HG03159 (cell line): ENCODE measurements around the gene LMOD2.

ENCODE experiments used
- ATAC-seq: cut with Tn5 transposase; IDR thresholded peaks from one replicate; pipeline ENCODE4 v1.9.1; 2021; ENCODE audit warnings: mild to moderate bottlenecking, moderate library complexity; ENCODE audit not compliant: unreplicated experiment

Gene LMOD2

GRCh38 chr7:123669485-123669884 is 13.8 kb downstream of the LMOD2 start:
- ATAC-seq = no peak

GRCh38 chr7:123673137-123673732 is 17.6 kb downstream of the LMOD2 start:
- no peak for ATAC-seq

DNA sequence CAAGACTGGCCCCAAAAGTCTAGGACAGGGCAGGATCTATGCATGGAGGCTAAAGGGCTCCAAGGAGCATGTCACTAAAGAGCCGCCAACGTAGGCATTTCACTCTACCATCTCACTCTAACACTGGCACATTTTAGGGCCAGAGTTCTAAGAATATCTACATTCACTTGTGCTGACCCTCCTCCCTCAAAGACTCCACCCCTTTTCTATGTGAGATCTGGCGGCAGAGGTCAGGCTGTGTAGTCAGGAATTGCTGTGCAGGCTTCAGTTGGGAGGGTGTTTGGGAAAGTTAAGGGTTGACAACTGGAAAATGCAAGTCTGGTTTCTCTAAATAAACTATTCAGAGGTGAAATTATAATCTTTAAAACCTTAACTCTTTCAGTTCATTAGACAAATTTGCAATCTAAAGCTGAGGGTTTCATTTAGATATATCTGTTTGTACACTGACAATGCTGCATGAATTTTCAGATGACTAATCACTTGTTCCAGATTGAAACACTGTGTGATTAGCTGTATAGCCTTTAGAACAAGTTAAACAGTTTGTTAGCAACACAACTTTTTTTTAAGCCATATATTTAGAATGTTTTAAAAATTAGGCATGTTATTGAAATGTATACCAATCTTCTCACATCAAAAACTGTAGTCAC is 18.2 kb downstream of the LMOD2 start:
- no peak for ATAC-seq

DNA sequence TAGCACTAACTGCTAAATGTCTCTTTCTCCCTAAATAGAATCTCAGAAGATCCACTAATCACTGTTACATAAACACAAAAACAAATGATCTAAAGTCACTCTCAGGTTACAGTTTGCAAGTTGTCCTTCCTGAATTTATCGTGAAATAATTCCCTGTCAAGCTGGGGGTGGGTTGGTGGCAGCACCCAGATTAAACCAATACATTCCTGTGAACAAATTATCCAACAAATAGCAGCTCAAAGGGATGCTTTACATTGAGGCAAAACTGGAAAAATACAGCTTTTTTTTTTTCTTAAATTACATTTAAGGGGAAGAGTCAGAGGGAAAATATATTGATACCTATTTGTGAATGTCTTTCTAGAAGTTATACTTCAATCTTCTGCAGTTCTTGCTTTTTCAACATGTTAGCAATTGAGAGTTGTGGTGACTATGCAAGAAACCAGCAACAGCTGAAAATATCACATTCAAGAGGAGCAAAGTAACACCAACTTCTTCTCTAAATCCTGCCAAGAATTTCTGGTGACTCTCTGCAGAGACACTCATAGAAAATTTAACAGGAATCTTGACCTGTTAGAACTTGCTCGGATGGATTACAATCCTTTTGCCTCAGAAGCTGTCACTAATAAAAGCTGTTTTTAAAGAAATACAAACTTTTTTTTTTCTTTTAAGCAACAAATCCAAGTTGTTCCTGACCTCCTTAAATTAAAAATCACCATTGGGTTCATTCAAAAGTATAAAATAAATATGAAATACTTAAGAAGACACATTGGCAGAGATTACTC is 18.9 kb downstream of the LMOD2 start:
- ATAC-seq = no peak

DNA sequence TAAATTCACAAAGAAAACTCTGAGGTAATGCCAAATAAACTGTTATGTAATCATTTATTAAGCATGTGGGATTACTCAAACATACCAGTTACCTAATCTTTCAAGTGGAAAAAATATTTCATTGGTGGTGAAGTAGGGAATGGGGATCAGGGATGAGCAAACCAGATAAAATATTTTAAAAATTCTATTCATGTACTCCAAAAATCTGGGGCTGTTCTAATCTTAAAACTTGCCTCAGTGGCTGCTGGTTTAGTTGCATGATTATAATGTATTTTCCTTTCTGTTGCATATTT is 19.5 kb downstream of the LMOD2 start:
- no peak for ATAC-seq

- no peak for ATAC-seq
These were observed 21.5 kb downstream of the LMOD2 start for GRCh38 chr7:123677061-123677715.

DNA sequence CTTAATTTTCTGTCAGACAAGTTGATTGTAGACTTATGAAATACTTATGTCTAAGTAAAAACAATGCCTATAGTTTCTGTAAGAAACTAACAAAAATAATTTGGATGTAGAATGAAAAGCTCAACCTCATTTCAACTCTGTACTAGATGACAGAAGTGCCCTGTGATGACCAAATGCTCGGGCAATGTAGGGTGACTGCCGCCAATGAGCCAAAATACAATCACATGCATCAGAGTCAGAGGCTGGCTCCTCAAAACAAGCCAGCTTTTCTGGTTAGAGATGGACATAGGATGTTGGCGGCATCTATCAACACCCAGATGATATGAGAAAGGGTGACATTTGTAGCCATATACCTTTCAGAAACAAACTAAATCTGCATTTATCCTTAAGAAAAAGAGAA is 23.9 kb downstream of the LMOD2 start:
- ATAC-seq = no peak

GRCh38 chr7:123680580-123680979 is 24.9 kb downstream of the LMOD2 start:
- no peak for ATAC-seq

- ATAC-seq = no peak
These were observed 25.9 kb downstream of the LMOD2 start for GRCh38 chr7:123681561-123681960.

DNA sequence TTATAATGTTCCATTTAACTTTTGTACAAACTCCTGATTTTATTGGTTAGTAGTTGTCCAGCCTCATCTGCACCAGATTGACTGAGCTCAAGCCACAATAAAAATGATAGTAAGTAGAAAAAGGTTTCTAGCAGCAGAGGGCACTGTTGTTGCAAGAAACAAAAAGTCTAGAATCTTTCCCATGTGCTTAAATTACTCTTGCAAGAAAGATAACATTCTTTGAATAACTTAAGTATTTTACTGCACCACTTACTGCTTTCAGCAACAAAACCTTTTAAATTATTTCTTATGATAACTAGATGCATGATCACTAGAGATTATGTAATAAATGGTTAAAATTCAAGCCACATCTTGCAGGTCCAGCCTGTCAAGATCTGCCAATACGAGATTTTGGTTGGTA is 27.0 kb downstream of the LMOD2 start:
- peak; percentile 73 for ATAC-seq

DNA sequence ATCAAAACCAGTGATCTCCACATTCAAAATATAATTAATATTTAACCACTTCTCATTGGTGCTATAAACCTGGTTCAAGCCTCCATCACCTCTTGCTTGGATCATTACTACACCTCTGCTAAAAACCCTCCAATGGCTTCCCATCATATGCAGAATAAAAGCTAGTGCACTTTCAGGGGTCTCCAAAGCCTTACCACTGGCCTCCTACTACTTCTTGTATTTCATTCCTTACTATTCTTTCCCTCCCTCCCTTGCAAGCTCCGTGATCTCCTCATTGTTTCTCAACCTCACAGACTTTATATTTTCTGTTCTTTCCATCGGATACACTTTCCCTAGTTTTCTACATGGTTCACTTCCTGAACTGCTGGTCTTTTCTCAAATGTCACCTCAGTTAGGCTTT is 31.5 kb downstream of the LMOD2 start:
- ATAC-seq = no peak

- ATAC-seq = no peak
These were observed 32.1 kb downstream of the LMOD2 start for GRCh38 chr7:123687727-123688126.

- ATAC-seq = no peak
These were observed 33.6 kb downstream of the LMOD2 start for GRCh38 chr7:123689250-123689649.

- ATAC-seq = no peak
These were observed 34.9 kb downstream of the LMOD2 start for GRCh38 chr7:123690550-123690949.

DNA sequence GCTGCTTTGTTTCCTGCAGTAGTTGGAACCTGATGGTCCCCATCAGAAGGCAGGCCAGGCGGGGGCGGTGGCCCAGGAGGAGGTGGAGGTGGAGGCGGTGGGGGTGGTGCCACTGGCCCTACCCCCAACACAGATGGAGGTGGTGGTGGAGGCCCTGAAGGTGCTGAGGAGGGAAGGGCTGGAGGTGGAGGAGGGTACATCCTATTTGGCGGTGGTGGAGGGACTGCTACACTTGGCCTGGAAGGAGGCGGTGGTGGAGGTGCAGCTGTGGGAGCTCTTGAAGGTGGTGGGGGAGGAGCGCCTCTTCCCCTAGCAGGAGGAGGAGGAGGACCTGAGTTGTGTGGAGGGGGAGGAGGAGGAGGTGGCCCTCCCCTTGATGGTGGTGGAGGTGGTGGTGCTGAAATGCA is 36.8 kb downstream of the LMOD2 start:
- ATAC-seq = no peak

DNA sequence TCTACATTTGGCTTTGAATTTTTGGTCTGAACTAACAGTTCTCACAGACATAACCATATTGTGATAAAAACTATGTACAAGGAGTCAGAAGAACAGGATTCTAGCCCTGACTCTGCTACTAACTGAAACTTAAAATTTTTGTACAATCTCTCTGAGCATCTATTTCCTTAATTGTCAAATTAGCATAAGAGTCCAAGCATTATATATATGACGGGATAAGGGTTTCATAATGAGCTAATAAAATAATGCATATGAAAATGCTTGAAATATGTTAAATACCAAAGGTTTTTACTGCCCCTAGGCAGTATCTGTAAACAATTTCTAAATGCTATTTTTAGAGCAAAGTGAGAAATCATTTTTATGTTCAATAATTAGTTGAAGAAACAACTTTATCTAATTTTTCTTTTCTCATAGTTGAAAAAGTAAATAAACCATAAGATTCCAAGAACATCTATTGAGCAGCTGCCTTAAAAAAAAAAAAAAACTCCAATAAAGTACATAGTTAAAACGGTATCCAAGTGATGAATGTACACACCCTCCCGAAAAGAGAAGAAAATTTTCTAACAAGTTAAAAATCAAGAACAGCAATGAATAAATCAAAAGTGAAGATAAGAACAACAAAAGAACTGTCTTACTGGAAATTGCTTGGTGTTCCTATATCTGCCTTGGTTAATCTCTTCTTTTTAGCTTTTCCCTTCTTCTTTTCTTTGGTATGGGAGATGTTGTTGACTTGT is 40.4 kb downstream of the LMOD2 start:
- ATAC-seq = no peak

GRCh38 chr7:123705211-123705901 is 49.7 kb downstream of the LMOD2 start:
- no peak for ATAC-seq

- ATAC-seq = no peak
These were observed 53.9 kb downstream of the LMOD2 start for GRCh38 chr7:123709525-123709924.

GRCh38 chr7:123710683-123711082 is 55.0 kb downstream of the LMOD2 start:
- ATAC-seq = no peak

GRCh38 chr7:123711832-123712293 is 56.2 kb downstream of the LMOD2 start:
- no peak for ATAC-seq

DNA sequence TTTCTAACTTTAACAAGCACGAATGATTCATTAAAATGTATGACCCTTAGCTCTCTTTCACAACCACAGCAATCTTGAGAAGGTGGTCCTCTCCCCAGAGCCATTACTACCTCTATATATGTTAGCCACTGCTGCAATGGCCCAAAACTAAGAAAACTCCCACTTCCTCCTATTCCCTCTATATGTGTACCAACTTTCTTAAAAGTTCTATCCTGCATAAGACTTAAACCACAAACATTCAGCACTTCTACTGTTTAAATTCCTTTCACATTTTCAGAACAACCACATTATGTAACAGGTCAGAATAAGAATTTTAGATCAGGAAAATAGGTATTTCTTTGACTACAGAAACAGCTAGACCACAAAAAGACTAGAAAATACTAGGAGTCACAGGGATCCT is 57.0 kb downstream of the LMOD2 start:
- no peak for ATAC-seq
